Ishikawa (cell line): ENCODE measurements around the gene KCNK5.

Source experiments
- EP300 ChIP-seq: IDR thresholded peaks from 2 replicates; pipeline ENCODE4 v1.6.1; 2012; ENCODE audit warnings: borderline replicate concordance
- TF ChIP-seq, protein P1 (sequence below): IDR thresholded peaks from 2 replicates; pipeline ENCODE4 v1.6.1; 2012; ENCODE audit warnings: low read depth, mild to moderate bottlenecking
- TF ChIP-seq, protein P2 (sequence below): IDR thresholded peaks from 2 replicates; pipeline ENCODE4 v1.6.1; 2012

DNA sequence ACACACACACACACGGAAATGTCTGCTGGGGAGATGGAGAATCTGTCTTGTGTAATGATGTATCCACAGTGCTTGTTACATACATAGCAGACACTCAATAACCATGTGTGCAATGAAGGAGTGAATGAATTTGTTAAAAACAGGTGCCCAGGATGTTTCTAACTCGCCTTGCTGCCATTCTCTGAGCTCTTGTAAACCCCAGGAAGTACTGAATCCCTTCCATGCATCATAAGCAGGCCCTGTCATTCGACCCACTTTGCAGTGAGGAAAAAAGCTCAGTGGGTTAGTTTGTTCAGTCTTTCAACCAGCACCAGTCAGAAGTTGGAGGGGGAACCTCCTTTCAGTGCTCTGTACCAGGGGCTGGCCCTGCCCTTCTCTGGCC lies 1.4 kb upstream of the KCNK5 start:
- TF ChIP-seq, protein P1, sequence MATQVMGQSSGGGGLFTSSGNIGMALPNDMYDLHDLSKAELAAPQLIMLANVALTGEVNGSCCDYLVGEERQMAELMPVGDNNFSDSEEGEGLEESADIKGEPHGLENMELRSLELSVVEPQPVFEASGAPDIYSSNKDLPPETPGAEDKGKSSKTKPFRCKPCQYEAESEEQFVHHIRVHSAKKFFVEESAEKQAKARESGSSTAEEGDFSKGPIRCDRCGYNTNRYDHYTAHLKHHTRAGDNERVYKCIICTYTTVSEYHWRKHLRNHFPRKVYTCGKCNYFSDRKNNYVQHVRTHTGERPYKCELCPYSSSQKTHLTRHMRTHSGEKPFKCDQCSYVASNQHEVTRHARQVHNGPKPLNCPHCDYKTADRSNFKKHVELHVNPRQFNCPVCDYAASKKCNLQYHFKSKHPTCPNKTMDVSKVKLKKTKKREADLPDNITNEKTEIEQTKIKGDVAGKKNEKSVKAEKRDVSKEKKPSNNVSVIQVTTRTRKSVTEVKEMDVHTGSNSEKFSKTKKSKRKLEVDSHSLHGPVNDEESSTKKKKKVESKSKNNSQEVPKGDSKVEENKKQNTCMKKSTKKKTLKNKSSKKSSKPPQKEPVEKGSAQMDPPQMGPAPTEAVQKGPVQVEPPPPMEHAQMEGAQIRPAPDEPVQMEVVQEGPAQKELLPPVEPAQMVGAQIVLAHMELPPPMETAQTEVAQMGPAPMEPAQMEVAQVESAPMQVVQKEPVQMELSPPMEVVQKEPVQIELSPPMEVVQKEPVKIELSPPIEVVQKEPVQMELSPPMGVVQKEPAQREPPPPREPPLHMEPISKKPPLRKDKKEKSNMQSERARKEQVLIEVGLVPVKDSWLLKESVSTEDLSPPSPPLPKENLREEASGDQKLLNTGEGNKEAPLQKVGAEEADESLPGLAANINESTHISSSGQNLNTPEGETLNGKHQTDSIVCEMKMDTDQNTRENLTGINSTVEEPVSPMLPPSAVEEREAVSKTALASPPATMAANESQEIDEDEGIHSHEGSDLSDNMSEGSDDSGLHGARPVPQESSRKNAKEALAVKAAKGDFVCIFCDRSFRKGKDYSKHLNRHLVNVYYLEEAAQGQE: no peak
- no peak for TF ChIP-seq EP300
- TF ChIP-seq, protein P2, sequence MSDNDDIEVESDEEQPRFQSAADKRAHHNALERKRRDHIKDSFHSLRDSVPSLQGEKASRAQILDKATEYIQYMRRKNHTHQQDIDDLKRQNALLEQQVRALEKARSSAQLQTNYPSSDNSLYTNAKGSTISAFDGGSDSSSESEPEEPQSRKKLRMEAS: no peak
